Measurements from ENCODE around the gene DTNA.

The DTNA gene

GRCh38 chr18:34808389-34808788 is 98.3 kb downstream of the DTNA start:
- no peak for DNase-seq (ENCODE audit: low read depth)
- Histone ChIP-seq H3K36me3 (ENCODE audit: control insufficient read depth, insufficient read depth, low read length, severe bottlenecking) (peaks cover 12% of the 10 kb centered on the region), H3K9ac (ENCODE audit: low read length) (no peak overlapping the region), H3K9me3 (ENCODE audit: control insufficient read depth, low read length) (no peaks in the 10 kb centered on the region), H3K4me3 (ENCODE audit: low read length) (no peak overlapping the region), H3K27me3 (replicated peaks; ENCODE audit: control insufficient read depth, insufficient read depth, low read length) (no peaks in the 10 kb centered on the region), H3K4me1 (ENCODE audit: control insufficient read depth, insufficient read depth, low read length) (peaks cover 58% of the 10 kb centered on the region)

GRCh38 chr18:34809451-34810072 is 99.5 kb downstream of the DTNA start:
- Histone ChIP-seq H3K36me3 (ENCODE audit: control insufficient read depth, insufficient read depth, low read length, severe bottlenecking) (peaks cover 12% of the 10 kb centered on the region), H3K9ac (ENCODE audit: low read length) (peak overlapping the region; percentile 19), H3K9me3 (ENCODE audit: control insufficient read depth, low read length) (no peaks in the 10 kb centered on the region), H3K27me3 (replicated peaks; ENCODE audit: control insufficient read depth, insufficient read depth, low read length) (no peaks in the 10 kb centered on the region), H3K4me1 (ENCODE audit: control insufficient read depth, insufficient read depth, low read length) (peaks cover 48% of the 10 kb centered on the region), H3K4me3 (ENCODE audit: low read length) (peak overlapping the region; percentile 59)
- peak; percentile 52 for DNase-seq (ENCODE audit: low read depth)

GRCh38 chr18:34816183-34816582 is 106.1 kb downstream of the DTNA start:
- Histone ChIP-seq H3K4me3 (ENCODE audit: low read length) (no peak overlapping the region), H3K9me3 (ENCODE audit: control insufficient read depth, low read length) (no peaks in the 10 kb centered on the region), H3K4me1 (ENCODE audit: control insufficient read depth, insufficient read depth, low read length) (peaks cover 32% of the 10 kb centered on the region), H3K9ac (ENCODE audit: low read length) (no peak overlapping the region), H3K36me3 (ENCODE audit: control insufficient read depth, insufficient read depth, low read length, severe bottlenecking) (peaks cover 19% of the 10 kb centered on the region), H3K27me3 (replicated peaks; ENCODE audit: control insufficient read depth, insufficient read depth, low read length) (no peaks in the 10 kb centered on the region)
- DNase-seq (ENCODE audit: low read depth) = no peak

GRCh38 chr18:34817636-34818035 is 107.5 kb downstream of the DTNA start:
- H3K36me3 ChIP-seq (ENCODE audit: control insufficient read depth, insufficient read depth, low read length, severe bottlenecking) = peaks cover 19% of the 10 kb centered on the region
- H3K27me3 ChIP-seq (replicated peaks; ENCODE audit: control insufficient read depth, insufficient read depth, low read length) = no peaks in the 10 kb centered on the region
- no peak for DNase-seq (ENCODE audit: low read depth)
- peaks cover 35% of the 10 kb centered on the region for H3K4me1 ChIP-seq (ENCODE audit: control insufficient read depth, insufficient read depth, low read length)
- no peak overlapping the region for H3K9ac ChIP-seq (ENCODE audit: low read length)
- H3K4me3 ChIP-seq (ENCODE audit: low read length) = no peak overlapping the region
- H3K9me3 ChIP-seq (ENCODE audit: control insufficient read depth, low read length) = no peaks in the 10 kb centered on the region

- DNase-seq (ENCODE audit: low read depth) = no peak
- peaks cover 15% of the 10 kb centered on the region for H3K36me3 ChIP-seq (ENCODE audit: control insufficient read depth, insufficient read depth, low read length, severe bottlenecking)
- no peak overlapping the region for H3K9ac ChIP-seq (ENCODE audit: low read length)
- no peaks in the 10 kb centered on the region for H3K9me3 ChIP-seq (ENCODE audit: control insufficient read depth, low read length)
- peaks cover 39% of the 10 kb centered on the region for H3K4me1 ChIP-seq (ENCODE audit: control insufficient read depth, insufficient read depth, low read length)
- H3K4me3 ChIP-seq (ENCODE audit: low read length) = no peak overlapping the region
- no peaks in the 10 kb centered on the region for H3K27me3 ChIP-seq (replicated peaks; ENCODE audit: control insufficient read depth, insufficient read depth, low read length)
These were observed 108.0 kb downstream of the DTNA start for GRCh38 chr18:34818064-34818463.

- peaks cover 47% of the 10 kb centered on the region for H3K4me1 ChIP-seq (ENCODE audit: control insufficient read depth, insufficient read depth, low read length)
- peaks cover 14% of the 10 kb centered on the region for H3K36me3 ChIP-seq (ENCODE audit: control insufficient read depth, insufficient read depth, low read length, severe bottlenecking)
- no peaks in the 10 kb centered on the region for H3K27me3 ChIP-seq (replicated peaks; ENCODE audit: control insufficient read depth, insufficient read depth, low read length)
- no peak overlapping the region for H3K4me3 ChIP-seq (ENCODE audit: low read length)
- H3K9me3 ChIP-seq (ENCODE audit: control insufficient read depth, low read length) = no peaks in the 10 kb centered on the region
- no peak for DNase-seq (ENCODE audit: low read depth)
- H3K9ac ChIP-seq (ENCODE audit: low read length) = peak overlapping the region; percentile 41
These were observed 110.4 kb downstream of the DTNA start for GRCh38 chr18:34820360-34821065.

GRCh38 chr18:34821669-34822210 is 111.6 kb downstream of the DTNA start:
- H3K9me3 ChIP-seq (ENCODE audit: control insufficient read depth, low read length) = no peaks in the 10 kb centered on the region
- DNase-seq (ENCODE audit: low read depth) = peak; percentile 79
- no peak overlapping the region for H3K9ac ChIP-seq (ENCODE audit: low read length)
- H3K4me1 ChIP-seq (ENCODE audit: control insufficient read depth, insufficient read depth, low read length) = peaks cover 47% of the 10 kb centered on the region
- H3K36me3 ChIP-seq (ENCODE audit: control insufficient read depth, insufficient read depth, low read length, severe bottlenecking) = peaks cover 15% of the 10 kb centered on the region
- H3K27me3 ChIP-seq (replicated peaks; ENCODE audit: control insufficient read depth, insufficient read depth, low read length) = no peaks in the 10 kb centered on the region
- H3K4me3 ChIP-seq (ENCODE audit: low read length) = no peak overlapping the region

- no peak overlapping the region for H3K4me3 ChIP-seq (ENCODE audit: low read length)
- H3K27me3 ChIP-seq (replicated peaks; ENCODE audit: control insufficient read depth, insufficient read depth, low read length) = no peaks in the 10 kb centered on the region
- no peak for DNase-seq (ENCODE audit: low read depth)
- peaks cover 11% of the 10 kb centered on the region for H3K4me1 ChIP-seq (ENCODE audit: control insufficient read depth, insufficient read depth, low read length)
- no peak overlapping the region for H3K9ac ChIP-seq (ENCODE audit: low read length)
- peaks cover 25% of the 10 kb centered on the region for H3K36me3 ChIP-seq (ENCODE audit: control insufficient read depth, insufficient read depth, low read length, severe bottlenecking)
- no peaks in the 10 kb centered on the region for H3K9me3 ChIP-seq (ENCODE audit: control insufficient read depth, low read length)
These were observed 118.0 kb downstream of the DTNA start for GRCh38 chr18:34828093-34828492.

- Histone ChIP-seq H3K9me3 (ENCODE audit: control insufficient read depth, low read length) (no peaks in the 10 kb centered on the region), H3K36me3 (ENCODE audit: control insufficient read depth, insufficient read depth, low read length, severe bottlenecking) (no peaks in the 10 kb centered on the region), H3K27me3 (replicated peaks; ENCODE audit: control insufficient read depth, insufficient read depth, low read length) (no peaks in the 10 kb centered on the region), H3K9ac (ENCODE audit: low read length) (peak overlapping the region; percentile 62), H3K4me1 (ENCODE audit: control insufficient read depth, insufficient read depth, low read length) (peaks cover 43% of the 10 kb centered on the region), H3K4me3 (ENCODE audit: low read length) (peak overlapping the region; percentile 71)
- peak; percentile 84 for DNase-seq (ENCODE audit: low read depth)
These were observed 124.8 kb downstream of the DTNA start for GRCh38 chr18:34834897-34835296.

- Histone ChIP-seq H3K36me3 (ENCODE audit: control insufficient read depth, insufficient read depth, low read length, severe bottlenecking) (no peaks in the 10 kb centered on the region), H3K9me3 (ENCODE audit: control insufficient read depth, low read length) (no peaks in the 10 kb centered on the region), H3K9ac (ENCODE audit: low read length) (peak overlapping the region; percentile 62), H3K4me3 (ENCODE audit: low read length) (peak overlapping the region; percentile 45), H3K4me1 (ENCODE audit: control insufficient read depth, insufficient read depth, low read length) (peaks cover 43% of the 10 kb centered on the region), H3K27me3 (replicated peaks; ENCODE audit: control insufficient read depth, insufficient read depth, low read length) (no peaks in the 10 kb centered on the region)
- DNase-seq (ENCODE audit: low read depth) = no peak
These were observed 125.4 kb downstream of the DTNA start for GRCh38 chr18:34835466-34835865.

GRCh38 chr18:34837769-34838272 is 127.7 kb downstream of the DTNA start:
- no peaks in the 10 kb centered on the region for H3K27me3 ChIP-seq (replicated peaks; ENCODE audit: control insufficient read depth, insufficient read depth, low read length)
- H3K9me3 ChIP-seq (ENCODE audit: control insufficient read depth, low read length) = no peaks in the 10 kb centered on the region

More at GRCh38 chr18:34837769-34838272, 127.7 kb downstream of the DTNA start:
- peak overlapping the region; percentile 67 for H3K4me3 ChIP-seq (ENCODE audit: low read length)
- peak; percentile 89 for DNase-seq (ENCODE audit: low read depth)
- peaks cover 46% of the 10 kb centered on the region for H3K4me1 ChIP-seq (ENCODE audit: control insufficient read depth, insufficient read depth, low read length)
- peak overlapping the region; percentile 81 for H3K9ac ChIP-seq (ENCODE audit: low read length)
- no peaks in the 10 kb centered on the region for H3K36me3 ChIP-seq (ENCODE audit: control insufficient read depth, insufficient read depth, low read length, severe bottlenecking)

Measured in adipocyte (in vitro differentiated cells).